Measurements from ENCODE around the gene SULT1C2.

The SULT1C2 gene

GRCh38 chr2:108285616-108286015 is 3.1 kb upstream of the SULT1C2 start:
- H3K4me3 ChIP-seq (ENCODE audit: low read depth, low read length), result no peak overlapping the region
- no peak for TF ChIP-seq CTCF (conservative IDR thresholded peaks at IDR 0.05; ENCODE audit: low read depth, low read length)
- DNase-seq (ENCODE audit: low read depth), result no peak

GRCh38 chr2:108287169-108287568 is 1.5 kb upstream of the SULT1C2 start:
- DNase-seq (ENCODE audit: low read depth), result peak; percentile 36
- H3K4me3 ChIP-seq (ENCODE audit: low read depth, low read length), result no peak overlapping the region

GRCh38 chr2:108293850-108294249 is 5.2 kb downstream of the SULT1C2 start:
- no peak for TF ChIP-seq CTCF (conservative IDR thresholded peaks at IDR 0.05; ENCODE audit: low read depth, low read length)
- DNase-seq (ENCODE audit: low read depth), result no peak
- no peak overlapping the region for H3K4me3 ChIP-seq (ENCODE audit: low read depth, low read length)

More at GRCh38 chr2:108287169-108287568, 1.5 kb upstream of the SULT1C2 start:
- TF ChIP-seq CTCF (conservative IDR thresholded peaks at IDR 0.05; ENCODE audit: low read depth, low read length), result no peak

- no peak overlapping the region for H3K4me3 ChIP-seq (ENCODE audit: low read depth, low read length)
- TF ChIP-seq CTCF (conservative IDR thresholded peaks at IDR 0.05; ENCODE audit: low read depth, low read length), result no peak
- DNase-seq (ENCODE audit: low read depth), result peak; percentile 89
Measured at GRCh38 chr2:108297436-108298141, 8.9 kb downstream of the SULT1C2 start.

GRCh38 chr2:108301558-108301957 is 12.9 kb downstream of the SULT1C2 start:
- no peak overlapping the region for H3K4me3 ChIP-seq (ENCODE audit: low read depth, low read length)
- TF ChIP-seq CTCF (conservative IDR thresholded peaks at IDR 0.05; ENCODE audit: low read depth, low read length), result no peak
- DNase-seq (ENCODE audit: low read depth), result no peak

GRCh38 chr2:108304975-108305374 is 16.3 kb downstream of the SULT1C2 start:
- TF ChIP-seq CTCF (conservative IDR thresholded peaks at IDR 0.05; ENCODE audit: low read depth, low read length), result no peak
- H3K4me3 ChIP-seq (ENCODE audit: low read depth, low read length), result no peak overlapping the region
- no peak for DNase-seq (ENCODE audit: low read depth)

GRCh38 chr2:108305901-108306300 is 17.2 kb downstream of the SULT1C2 start:
- peak; percentile 32 for DNase-seq (ENCODE audit: low read depth)
- no peak overlapping the region for H3K4me3 ChIP-seq (ENCODE audit: low read depth, low read length)
- TF ChIP-seq CTCF (conservative IDR thresholded peaks at IDR 0.05; ENCODE audit: low read depth, low read length), result no peak
